ENCODE data around the gene FBXO30.

Gene FBXO30

GRCh38 chr6:145749632-145750031, 65.0 kb downstream of the FBXO30 start:
- DNase-seq, result peak; percentile 79

- DNase-seq, result no peak
Measured at GRCh38 chr6:145745861-145746260, 68.7 kb downstream of the FBXO30 start.

GRCh38 chr6:145744619-145745018, 70.0 kb downstream of the FBXO30 start:
- DNase-seq, result no peak

Data from kidney glomerular epithelial cell (primary cell).